IMR-90 (cell line): ENCODE data around the gene TMEM30A.

Experiments used
- CEBPB ChIP-seq: IDR thresholded peaks from 2 replicates; pipeline ENCODE4 v1.6.1; 2012; ENCODE audit warnings: low read depth, low read length, improper control_type of control experiment
- MAFK ChIP-seq: IDR thresholded peaks from 2 replicates; pipeline ENCODE4 v1.6.1; 2012; ENCODE audit warnings: low read depth, low read length, improper control_type of control experiment
- MAZ ChIP-seq: IDR thresholded peaks from 2 replicates; pipeline ENCODE4 v1.6.1; 2012; ENCODE audit warnings: low read depth, mild to moderate bottlenecking, low read length, improper control_type of control experiment, moderate library complexity, borderline replicate concordance
- MXI1 ChIP-seq: IDR thresholded peaks from 2 replicates; pipeline ENCODE4 v1.6.1; 2012; ENCODE audit warnings: low read depth, mild to moderate bottlenecking, low read length, moderate library complexity, borderline replicate concordance
- NFE2L2 ChIP-seq: fragments of 150-350 bp; IDR thresholded peaks from 2 replicates; pipeline ENCODE4 v1.6.1; 2016; ENCODE audit warnings: low read depth, mild to moderate bottlenecking, low read length
- POLR2A ChIP-seq: IDR thresholded peaks from 2 replicates; pipeline ENCODE4 v1.6.1; 2012; ENCODE audit warnings: mild to moderate bottlenecking, low read depth, low read length
- SMC3 ChIP-seq: fragments of 150-350 bp; IDR thresholded peaks from 2 replicates; pipeline ENCODE4 v1.6.1; 2016; ENCODE audit warnings: low read depth, mild to moderate bottlenecking, antibody characterized with exemption, low read length, moderate library complexity
- TF ChIP-seq, protein P1 (sequence below): conservative IDR thresholded peaks from 2 replicates; pipeline ENCODE4 v1.5.1; 2012; ENCODE audit warnings: mild to moderate bottlenecking, low read depth, low read length, improper control_type of control experiment

DNA sequence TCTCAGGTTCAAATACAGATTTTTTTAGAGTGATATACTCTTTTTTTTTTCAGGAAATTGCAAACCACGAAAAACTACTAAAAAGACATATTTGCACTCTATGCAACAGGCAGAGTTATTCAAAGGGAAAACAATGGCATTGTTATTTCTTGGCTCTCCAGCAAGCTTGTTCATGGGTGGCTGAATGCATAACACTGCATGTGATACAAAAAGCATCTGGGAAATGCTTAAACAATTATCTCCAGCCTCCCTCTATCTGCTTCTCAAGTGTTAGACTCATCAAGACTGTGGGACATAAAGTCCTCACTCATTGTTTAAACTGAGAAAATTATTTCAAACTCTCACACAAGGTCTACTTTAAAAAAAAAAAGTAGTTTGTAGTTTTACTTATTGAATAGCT is 71.5 kb downstream of the TMEM30A start:
- TF ChIP-seq, protein P1, sequence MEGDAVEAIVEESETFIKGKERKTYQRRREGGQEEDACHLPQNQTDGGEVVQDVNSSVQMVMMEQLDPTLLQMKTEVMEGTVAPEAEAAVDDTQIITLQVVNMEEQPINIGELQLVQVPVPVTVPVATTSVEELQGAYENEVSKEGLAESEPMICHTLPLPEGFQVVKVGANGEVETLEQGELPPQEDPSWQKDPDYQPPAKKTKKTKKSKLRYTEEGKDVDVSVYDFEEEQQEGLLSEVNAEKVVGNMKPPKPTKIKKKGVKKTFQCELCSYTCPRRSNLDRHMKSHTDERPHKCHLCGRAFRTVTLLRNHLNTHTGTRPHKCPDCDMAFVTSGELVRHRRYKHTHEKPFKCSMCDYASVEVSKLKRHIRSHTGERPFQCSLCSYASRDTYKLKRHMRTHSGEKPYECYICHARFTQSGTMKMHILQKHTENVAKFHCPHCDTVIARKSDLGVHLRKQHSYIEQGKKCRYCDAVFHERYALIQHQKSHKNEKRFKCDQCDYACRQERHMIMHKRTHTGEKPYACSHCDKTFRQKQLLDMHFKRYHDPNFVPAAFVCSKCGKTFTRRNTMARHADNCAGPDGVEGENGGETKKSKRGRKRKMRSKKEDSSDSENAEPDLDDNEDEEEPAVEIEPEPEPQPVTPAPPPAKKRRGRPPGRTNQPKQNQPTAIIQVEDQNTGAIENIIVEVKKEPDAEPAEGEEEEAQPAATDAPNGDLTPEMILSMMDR = no peak
- no peak for TF ChIP-seq MXI1
- TF ChIP-seq POLR2A = no peak
- TF ChIP-seq CEBPB = no peak
- no peak for TF ChIP-seq NFE2L2
- TF ChIP-seq MAZ = no peak
- no peak for TF ChIP-seq SMC3
- TF ChIP-seq MAFK = no peak
